IgD-negative memory B cell (primary cell): ENCODE data around the gene GNAL. TPM values are rescaled to one million over a fixed set of nuclear protein-coding genes. Genes with fewer than 3 reads are reported as not detected.
A peak's percentile ranks its signal among the peaks of the same experiment; 100 is the strongest.
"Not testable (repeated sequence)": the region's sequence is repeated elsewhere in the genome, so short reads cannot be mapped to it uniquely, and the experiment has no call there.

Experiments used
- H3K27ac Mint-ChIP-seq, 3 donors: one replicate each; pipeline ENCODE4 v1.8.0; 2020 to 2022; ENCODE audit warnings: mild to moderate bottlenecking in 3 of 3, mixed read lengths in 3 of 3, moderate library complexity in 1 of 3
- H3K27me3 Mint-ChIP-seq: one replicate; pipeline ENCODE4 v1.8.0; 2021; ENCODE audit warnings: mixed read lengths
- H3K36me3 Mint-ChIP-seq: one replicate; pipeline ENCODE4 v1.8.0; 2020; ENCODE audit warnings: mild to moderate bottlenecking, mixed read lengths
- H3K4me1 Mint-ChIP-seq, 3 donors: one replicate each; pipeline ENCODE4 v1.8.0; 2020 to 2022; ENCODE audit warnings: mixed read lengths in 3 of 3, mild to moderate bottlenecking in 1 of 3
- H3K4me3 Mint-ChIP-seq, 4 donors: one replicate each; pipeline ENCODE4 v1.8.0; 2020 to 2022; ENCODE audit warnings: mild to moderate bottlenecking in 4 of 4, mixed read lengths in 4 of 4, moderate library complexity in 3 of 4
- H3K9me3 Mint-ChIP-seq, 3 donors: one replicate each; pipeline ENCODE4 v1.8.0; 2020 to 2021; ENCODE audit warnings: mixed read lengths in 3 of 3, mild to moderate bottlenecking in 1 of 3
- polyA plus RNA-seq: library from polyadenylated mRNA; unstranded; fragments of 300-500 nt; fragmentation: Illumina TruSeq; gene quantifications from one replicate; pipeline ENCODE4 v1.2.3, GENCODE V29; 2021

GNAL gene
- polyA plus RNA-seq, 1 donor from 2014 or later, result 0.20 TPM

- H3K4me3 Mint-ChIP-seq, result no peak overlapping the region
- H3K4me1 Mint-ChIP-seq, result peaks cover 6 to 14% (median 11%) of the 10 kb centered on the region in 3 donors
- no peaks in the 10 kb centered on the region for H3K27me3 Mint-ChIP-seq
- no peak overlapping the region for H3K27ac Mint-ChIP-seq
- H3K36me3 Mint-ChIP-seq, result peaks cover 3% of the 10 kb centered on the region
- no peaks in the 10 kb centered on the region for H3K9me3 Mint-ChIP-seq
These were observed 213.6 kb downstream of the GNAL start for GRCh38 chr18:11902522-11903292.

GRCh38 chr18:11905613-11906012 lies 216.5 kb downstream of the GNAL start:
- Mint-ChIP-seq H3K27ac (no peak overlapping the region), H3K4me3 (peak overlapping the region in 1 of 4 donors; percentile 65), H3K9me3 (no peaks in the 10 kb centered on the region), H3K27me3 (no peaks in the 10 kb centered on the region), H3K4me1 (peaks cover 6 to 20% (median 13%) of the 10 kb centered on the region in 3 donors), H3K36me3 (no peaks in the 10 kb centered on the region)

GRCh38 chr18:11906176-11906575 lies 217.1 kb downstream of the GNAL start:
- Mint-ChIP-seq H3K36me3 (no peaks in the 10 kb centered on the region), H3K27me3 (no peaks in the 10 kb centered on the region), H3K4me3 (peak overlapping the region in 1 of 4 donors; percentile 65), H3K9me3 (no peaks in the 10 kb centered on the region), H3K4me1 (peaks cover 6 to 20% (median 13%) of the 10 kb centered on the region in 3 donors), H3K27ac (no peak overlapping the region)

- Mint-ChIP-seq H3K4me1 (peaks cover 6 to 20% (median 13%) of the 10 kb centered on the region in 3 donors), H3K27ac (peak overlapping the region in 1 of 3 donors; percentile 96), H3K36me3 (no peaks in the 10 kb centered on the region), H3K27me3 (no peaks in the 10 kb centered on the region), H3K4me3 (peak overlapping the region; percentile 91 to 99 (median 95)), H3K9me3 (no peaks in the 10 kb centered on the region)
These were observed 218.1 kb downstream of the GNAL start for GRCh38 chr18:11906926-11907874.

- Mint-ChIP-seq H3K4me1 (peaks cover 6 to 20% (median 13%) of the 10 kb centered on the region in 3 donors), H3K36me3 (no peaks in the 10 kb centered on the region), H3K27me3 (no peaks in the 10 kb centered on the region), H3K9me3 (no peaks in the 10 kb centered on the region), H3K27ac (peak within 1 kb of the TSS; percentile 89 to 96 (median 93)), H3K4me3 (peak within 1 kb of the TSS; percentile 91 to 99 (median 96))
These were observed 219.4 kb downstream of the GNAL start, which contains the start of gene MPPE1 for GRCh38 chr18:11908182-11909060. TSS of gene MPPE1 (minus strand) at chr18:11908317. CDS start at chr18:11897264, 11,053 bp downstream.

GRCh38 chr18:11909061-11909455 lies 220.0 kb downstream of the GNAL start:
- Mint-ChIP-seq H3K4me1 (peaks cover 6 to 20% (median 13%) of the 10 kb centered on the region in 3 donors), H3K36me3 (no peaks in the 10 kb centered on the region), H3K4me3 (peak overlapping the region; percentile 84 to 99 (median 92)), H3K9me3 (no peaks in the 10 kb centered on the region), H3K27ac (peak overlapping the region; percentile 62 to 96 (median 87)), H3K27me3 (no peaks in the 10 kb centered on the region)

- peak overlapping the region; percentile 84 to 99 (median 92) for H3K4me3 Mint-ChIP-seq
- peaks cover 6 to 20% (median 13%) of the 10 kb centered on the region in 3 donors for H3K4me1 Mint-ChIP-seq
These were observed 220.5 kb downstream of the GNAL start for GRCh38 chr18:11909591-11910026.

GRCh38 chr18:11916880-11917279 lies 227.8 kb downstream of the GNAL start:
- not testable (repeated sequence) for H3K4me3 Mint-ChIP-seq, H3K9me3 Mint-ChIP-seq, H3K27ac Mint-ChIP-seq, H3K36me3 Mint-ChIP-seq, H3K27me3 Mint-ChIP-seq, H3K4me1 Mint-ChIP-seq

More at GRCh38 chr18:11909591-11910026, 220.5 kb downstream of the GNAL start:
- Mint-ChIP-seq H3K9me3 (no peaks in the 10 kb centered on the region), H3K36me3 (no peaks in the 10 kb centered on the region), H3K27ac (peak overlapping the region in 1 of 3 donors; percentile 96), H3K27me3 (no peaks in the 10 kb centered on the region)

- not testable (repeated sequence) for H3K4me1 Mint-ChIP-seq, H3K36me3 Mint-ChIP-seq, H3K27ac Mint-ChIP-seq, H3K4me3 Mint-ChIP-seq, H3K27me3 Mint-ChIP-seq, H3K9me3 Mint-ChIP-seq
These were observed 230.5 kb downstream of the GNAL start for GRCh38 chr18:11919522-11919921.

GRCh38 chr18:11923450-11923849 lies 234.4 kb downstream of the GNAL start:
- no peaks in the 10 kb centered on the region for H3K9me3 Mint-ChIP-seq

GRCh38 chr18:11925800-11926481 lies 236.9 kb downstream of the GNAL start:
- Mint-ChIP-seq H3K27ac (no peak overlapping the region), H3K36me3 (peaks cover 2% of the 10 kb centered on the region), H3K4me3 (no peak overlapping the region), H3K27me3 (peaks cover 8% of the 10 kb centered on the region), H3K9me3 (no peaks in the 10 kb centered on the region), H3K4me1 (peaks cover 0 to 4% (median 3%) of the 10 kb centered on the region in 3 donors)

More at GRCh38 chr18:11923450-11923849, 234.4 kb downstream of the GNAL start:
- Mint-ChIP-seq H3K4me3 (no peak overlapping the region), H3K27me3 (peaks cover 8% of the 10 kb centered on the region), H3K4me1 (peaks cover 0 to 4% (median 3%) of the 10 kb centered on the region in 3 donors), H3K27ac (no peak overlapping the region), H3K36me3 (peaks cover 2% of the 10 kb centered on the region)

GRCh38 chr18:11927497-11927896 lies 238.4 kb downstream of the GNAL start:
- H3K27ac Mint-ChIP-seq, result no peak overlapping the region
- H3K4me1 Mint-ChIP-seq, result peaks cover 0 to 3% (median 0%) of the 10 kb centered on the region in 3 donors
- H3K36me3 Mint-ChIP-seq, result peaks cover 2% of the 10 kb centered on the region
- no peak overlapping the region for H3K4me3 Mint-ChIP-seq
- H3K9me3 Mint-ChIP-seq, result no peaks in the 10 kb centered on the region
- H3K27me3 Mint-ChIP-seq, result peaks cover 8% of the 10 kb centered on the region

GRCh38 chr18:11932393-11932792 lies 243.3 kb downstream of the GNAL start:
- Mint-ChIP-seq H3K27ac (no peak overlapping the region), H3K4me3 (no peak overlapping the region), H3K4me1 (peaks cover 0 to 3% (median 0%) of the 10 kb centered on the region in 3 donors), H3K9me3 (no peaks in the 10 kb centered on the region), H3K36me3 (no peaks in the 10 kb centered on the region), H3K27me3 (peaks cover 3% of the 10 kb centered on the region)
